Measurements from ENCODE around the gene EIF1.

The EIF1 gene

DNA sequence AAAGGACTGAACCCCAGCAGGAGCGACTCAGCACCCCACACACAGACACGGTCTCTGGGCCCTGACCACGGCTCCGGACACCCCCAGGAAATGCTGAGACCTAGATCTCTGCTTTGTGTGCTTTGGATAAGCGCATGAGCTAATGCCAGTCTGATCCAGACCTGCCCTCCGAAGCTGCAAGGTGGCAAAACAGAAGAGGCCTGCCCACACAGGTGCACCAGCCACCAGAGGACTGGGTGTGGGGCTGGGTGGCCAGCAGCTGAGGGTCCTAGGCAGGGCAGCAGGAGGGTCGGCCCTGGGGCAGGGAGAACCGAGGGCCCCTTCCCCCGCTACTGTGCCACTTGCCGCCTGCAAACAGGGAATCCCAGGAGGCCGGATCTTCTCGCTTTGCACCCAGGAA, 30.7 kb upstream of the EIF1 start:
- TF ChIP-seq, protein P1, sequence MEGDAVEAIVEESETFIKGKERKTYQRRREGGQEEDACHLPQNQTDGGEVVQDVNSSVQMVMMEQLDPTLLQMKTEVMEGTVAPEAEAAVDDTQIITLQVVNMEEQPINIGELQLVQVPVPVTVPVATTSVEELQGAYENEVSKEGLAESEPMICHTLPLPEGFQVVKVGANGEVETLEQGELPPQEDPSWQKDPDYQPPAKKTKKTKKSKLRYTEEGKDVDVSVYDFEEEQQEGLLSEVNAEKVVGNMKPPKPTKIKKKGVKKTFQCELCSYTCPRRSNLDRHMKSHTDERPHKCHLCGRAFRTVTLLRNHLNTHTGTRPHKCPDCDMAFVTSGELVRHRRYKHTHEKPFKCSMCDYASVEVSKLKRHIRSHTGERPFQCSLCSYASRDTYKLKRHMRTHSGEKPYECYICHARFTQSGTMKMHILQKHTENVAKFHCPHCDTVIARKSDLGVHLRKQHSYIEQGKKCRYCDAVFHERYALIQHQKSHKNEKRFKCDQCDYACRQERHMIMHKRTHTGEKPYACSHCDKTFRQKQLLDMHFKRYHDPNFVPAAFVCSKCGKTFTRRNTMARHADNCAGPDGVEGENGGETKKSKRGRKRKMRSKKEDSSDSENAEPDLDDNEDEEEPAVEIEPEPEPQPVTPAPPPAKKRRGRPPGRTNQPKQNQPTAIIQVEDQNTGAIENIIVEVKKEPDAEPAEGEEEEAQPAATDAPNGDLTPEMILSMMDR (IDR thresholded peaks at IDR 0.05; ENCODE audit: low read depth, low read length), result no peak
- no peak overlapping the region for H3K4me3 ChIP-seq (ENCODE audit: low read depth, low read length)

DNA sequence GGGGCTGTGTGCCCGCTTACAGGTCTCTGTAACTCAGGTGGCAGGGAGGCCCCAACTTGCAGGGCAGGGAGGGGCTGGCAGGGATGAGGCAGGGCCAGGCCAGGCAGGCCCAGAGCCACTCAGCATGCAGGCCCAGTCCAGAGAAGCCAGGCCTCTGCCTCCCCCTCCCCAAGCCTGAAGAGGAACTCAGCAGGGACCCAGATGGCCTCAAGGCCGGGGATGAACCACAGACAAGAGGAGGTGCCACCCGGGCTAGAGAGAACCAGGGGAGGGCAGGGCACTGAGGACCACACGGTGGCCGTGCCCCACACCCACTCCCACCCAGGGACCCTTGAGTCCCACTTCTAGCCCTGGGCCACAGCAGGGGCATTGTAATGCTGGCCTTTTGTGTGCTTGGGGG, 29.8 kb upstream of the EIF1 start:
- TF ChIP-seq, protein P1 (IDR thresholded peaks at IDR 0.05; ENCODE audit: low read depth, low read length), result no peak
- no peak overlapping the region for H3K4me3 ChIP-seq (ENCODE audit: low read depth, low read length)

DNA sequence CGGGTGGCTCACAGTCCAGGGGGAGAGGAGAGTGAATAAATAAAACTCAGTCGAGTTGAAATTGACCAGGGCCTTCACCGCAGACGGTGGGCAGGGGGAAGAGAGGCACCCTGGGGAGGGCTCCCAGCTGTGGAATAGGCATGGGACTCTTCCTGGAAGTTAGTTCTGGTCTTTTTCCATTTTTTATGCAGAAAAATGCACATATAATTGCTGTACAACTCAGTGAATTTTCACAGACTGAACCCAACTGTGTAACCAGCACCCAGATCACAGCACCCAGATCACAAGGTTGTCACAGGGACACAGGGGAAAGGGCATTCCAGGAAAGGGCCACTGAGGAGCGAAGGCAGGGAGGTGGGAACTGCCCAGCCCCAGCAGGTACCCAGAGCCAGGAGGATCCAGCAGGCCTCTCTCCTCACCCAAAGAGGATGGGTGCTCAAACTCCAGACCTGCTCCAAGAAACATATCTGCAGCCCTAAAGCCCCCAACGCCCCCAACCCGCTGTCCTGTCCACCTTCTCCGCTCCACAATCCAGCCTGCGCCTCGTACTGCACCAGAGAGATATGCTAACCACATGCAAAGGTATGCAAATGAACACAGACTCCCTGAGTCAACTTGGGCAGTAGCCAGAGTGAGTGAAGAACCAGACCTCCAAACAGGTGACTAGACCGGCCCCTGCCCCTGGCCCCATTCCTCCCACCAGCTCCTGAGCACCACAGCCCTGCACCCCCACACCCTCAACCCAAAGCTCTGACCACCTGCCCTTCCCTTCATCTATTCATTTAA, 29.1 kb upstream of the EIF1 start:
- TF ChIP-seq, protein P1 (IDR thresholded peaks at IDR 0.05; ENCODE audit: low read depth, low read length), result no peak
- no peak overlapping the region for H3K4me3 ChIP-seq (ENCODE audit: low read depth, low read length)

DNA sequence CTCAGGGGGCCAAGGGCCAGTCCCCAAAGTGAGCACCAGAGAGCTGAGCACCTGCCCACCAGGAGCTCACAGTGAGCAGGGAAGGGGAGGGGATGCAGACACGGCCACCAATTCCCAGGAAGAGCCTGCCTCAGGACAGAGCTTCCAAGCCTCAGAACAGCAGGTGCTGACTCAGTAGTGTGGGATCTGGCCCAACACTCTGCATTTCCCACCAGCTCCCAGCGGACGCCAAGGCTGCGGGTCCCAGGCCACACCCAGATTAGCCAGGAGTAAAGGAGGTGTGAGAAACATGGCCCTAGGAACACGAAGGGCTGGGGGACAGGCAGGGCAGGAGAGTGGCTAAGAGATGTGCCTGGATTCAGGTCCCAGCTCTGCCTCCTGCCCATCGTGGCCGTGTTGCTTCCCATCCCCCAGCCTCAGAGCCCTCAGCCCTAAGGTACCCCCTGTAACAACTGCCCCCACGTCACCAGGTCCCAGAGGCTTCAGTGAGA, 28.4 kb upstream of the EIF1 start:
- no peak overlapping the region for H3K4me3 ChIP-seq (ENCODE audit: low read depth, low read length)
- TF ChIP-seq, protein P1 (IDR thresholded peaks at IDR 0.05; ENCODE audit: low read depth, low read length), result no peak

DNA sequence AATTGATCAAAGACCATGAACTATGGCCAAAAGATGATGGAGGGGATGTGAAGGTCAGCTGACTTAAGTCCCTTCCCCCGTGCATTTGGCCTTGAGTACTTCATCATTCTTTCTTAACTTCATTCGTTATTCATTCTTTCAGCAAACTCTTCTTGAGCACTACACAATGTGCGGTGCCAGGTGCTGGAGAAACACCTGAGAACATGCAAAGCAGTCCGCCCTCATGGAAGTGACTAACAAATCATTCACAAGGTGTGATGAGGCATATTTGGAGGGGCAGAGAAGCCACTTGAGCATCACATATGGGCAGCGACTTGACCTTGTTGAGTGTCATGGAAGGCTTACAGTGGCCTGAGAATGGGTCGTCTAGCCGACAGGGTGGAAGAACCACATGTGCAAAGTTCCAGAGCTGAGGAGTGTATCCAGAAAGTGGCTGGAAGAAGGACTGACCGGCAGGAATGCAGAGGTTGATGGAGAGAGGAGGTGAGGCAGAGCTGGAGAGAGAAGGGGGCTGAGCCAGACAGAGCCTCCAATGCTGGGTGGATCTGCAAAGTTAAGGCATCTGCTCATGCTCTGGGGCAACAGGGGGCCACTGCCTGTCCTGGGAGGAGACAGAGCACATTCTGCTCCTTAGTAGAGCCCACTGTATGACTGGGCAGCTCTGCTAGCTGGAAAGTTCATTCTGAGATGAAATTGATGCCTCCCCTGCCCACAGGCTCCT, 25.1 kb upstream of the EIF1 start:
- TF ChIP-seq, protein P1 (IDR thresholded peaks at IDR 0.05; ENCODE audit: low read depth, low read length), result no peak

DNA sequence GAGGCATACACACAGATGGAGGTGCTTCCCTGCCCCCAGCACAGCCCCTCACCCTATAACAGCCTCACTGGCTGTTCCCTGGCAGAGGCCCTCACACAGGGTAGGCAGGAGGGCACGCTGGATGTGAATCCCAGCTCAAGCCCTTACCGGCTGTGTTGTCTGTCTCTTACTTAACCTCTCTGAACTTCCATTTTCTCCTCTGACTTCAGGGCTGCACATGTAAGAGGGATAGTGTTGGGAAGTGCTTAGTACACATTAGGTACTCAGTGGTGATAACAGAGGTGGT, 24.6 kb upstream of the EIF1 start:
- no peak overlapping the region for H3K4me3 ChIP-seq (ENCODE audit: low read depth, low read length)
- TF ChIP-seq, protein P1 (IDR thresholded peaks at IDR 0.05; ENCODE audit: low read depth, low read length), result no peak

More for the DNA sequence above, 25.1 kb upstream of the EIF1 start:
- H3K4me3 ChIP-seq (ENCODE audit: low read depth, low read length), result no peak overlapping the region

All from WI38 (cell line).